Neural progenitor cell (in vitro differentiated cells): ENCODE measurements around the gene RFX8.

Experiments used
- CTCF ChIP-seq: fragments of 200-600 bp; sonication (generic); IDR thresholded peaks from 2 replicates; pipeline ENCODE4 v1.5.1; 2017; ENCODE audit warnings: antibody characterized with exemption, mild to moderate bottlenecking
- EZH2 ChIP-seq: fragments of 200-600 bp; sonication (generic); IDR thresholded peaks from 2 replicates; pipeline ENCODE4 v1.6.1; 2017; ENCODE audit warnings: antibody characterized with exemption, mild to moderate bottlenecking, moderate library complexity

GRCh38 chr2:101375653-101376052, 99.3 kb downstream of the RFX8 start:
- TF ChIP-seq CTCF = no peak
- no peak for TF ChIP-seq EZH2
